Activated naive CD4-positive, alpha-beta T cell treated with anti-CD3 and anti-CD28 coated beads, Interleukin-2, amount 50 U/mL, for 72 hours (primary cell): ENCODE results near the gene EP400. TPM values are rescaled to one million over a fixed set of nuclear protein-coding genes. Genes with fewer than 3 reads are reported as not detected.
"Not testable (repeated sequence)": the region's sequence is repeated elsewhere in the genome, so short reads cannot be mapped to it uniquely, and the experiment has no call there.

Source experiments
- ATAC-seq, 2 donors: fragments of 150-1000 bp; cut with Tn5 transposase; 2 replicates each; pipeline ENCODE4 v1.10.0; 2021; ENCODE audit warnings: mild to moderate bottlenecking in 2 of 2, moderate library complexity in 2 of 2
- DNase-seq, 2 donors: peaks; one replicate each; pipeline ENCODE4 v3.0.0; 2021 to 2022; ENCODE audit warnings: low spot score in 2 of 2
- H3K27ac Mint-ChIP-seq, 2 donors: one replicate each; pipeline ENCODE4 v1.8.0; 2022; ENCODE audit warnings: mild to moderate bottlenecking in 2 of 2, mixed read lengths in 2 of 2
- H3K36me3 Mint-ChIP-seq, 2 donors: one replicate each; pipeline ENCODE4 v1.8.0; 2022; ENCODE audit warnings: mixed read lengths in 2 of 2
- H3K9me3 Mint-ChIP-seq, 2 donors: one replicate each; pipeline ENCODE4 v1.8.0; 2022; ENCODE audit warnings: mixed read lengths in 2 of 2
- total RNA-seq, 2 donors: library from RNA; stranded (reverse); gene quantifications; one replicate each; pipeline ENCODE4 v1.2.3, GENCODE V29; 2022

EP400 gene
- total RNA-seq, 2 donors from 2014 or later, result 55.6 to 57.4 TPM

DNA sequence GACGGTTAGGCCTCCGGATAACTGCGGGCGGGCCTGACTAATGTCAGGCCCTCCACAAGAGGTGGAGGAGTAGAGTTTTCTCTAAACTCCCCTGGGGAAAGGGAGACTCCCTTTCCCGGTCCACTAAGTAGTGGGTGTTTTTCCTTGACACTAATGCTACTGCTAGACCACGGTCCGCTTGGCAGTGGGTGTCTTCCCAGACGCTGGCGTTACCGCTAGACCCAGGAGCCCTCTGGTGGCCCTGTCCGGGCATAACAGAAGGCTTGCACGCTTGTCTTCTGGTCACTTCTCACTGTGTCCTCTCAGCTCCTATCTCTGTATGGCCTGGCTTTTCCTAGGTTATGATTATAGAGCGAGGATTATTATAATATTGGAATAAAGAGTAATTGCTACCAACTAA lies 102.0 kb downstream of the EP400 start:
- H3K27ac Mint-ChIP-seq, ATAC-seq, DNase-seq, H3K9me3 Mint-ChIP-seq: not testable (repeated sequence)
- peaks cover 20 to 24% of the 10 kb centered on the region in 2 donors for H3K36me3 Mint-ChIP-seq

DNA sequence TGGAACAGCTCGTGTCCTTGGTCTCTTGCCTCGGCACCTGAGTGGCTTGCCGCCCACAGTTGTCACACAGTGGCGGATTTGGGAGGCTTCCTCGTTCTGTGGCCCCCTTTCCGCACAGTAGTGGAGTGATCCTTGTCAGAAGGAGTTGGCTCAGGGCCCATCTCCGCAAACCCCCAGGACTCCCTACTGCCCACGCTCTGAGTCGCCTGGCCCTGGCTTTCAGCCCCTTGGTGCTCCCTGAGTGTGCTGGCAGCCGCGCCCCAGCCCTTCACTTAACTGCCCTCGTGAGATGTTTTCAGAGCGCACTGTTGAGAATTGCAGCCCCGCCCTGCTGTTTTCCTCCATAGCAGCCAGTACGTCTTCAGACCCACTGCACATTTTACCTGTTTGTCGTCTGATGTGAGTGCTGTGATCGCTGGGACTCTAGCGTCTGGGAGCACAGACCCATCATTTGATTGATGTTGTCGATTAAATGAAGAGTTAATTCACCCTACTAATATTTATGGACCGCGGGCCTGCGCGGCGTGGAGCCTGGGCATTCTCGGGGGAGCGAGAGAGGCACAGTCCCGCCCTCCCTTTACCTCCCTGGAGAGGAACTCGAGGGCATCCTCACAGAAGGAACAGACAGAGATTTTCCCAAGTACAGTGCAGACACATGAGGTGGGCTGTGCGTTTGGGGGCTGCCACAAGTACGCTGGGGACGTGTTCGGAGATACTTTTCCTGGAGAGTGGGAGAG lies 102.6 kb downstream of the EP400 start:
- peaks cover 18 to 24% of the 10 kb centered on the region in 2 donors for H3K36me3 Mint-ChIP-seq
- peak overlapping the region in 1 of 2 donors; percentile 29 for H3K27ac Mint-ChIP-seq
- DNase-seq (no peak), ATAC-seq (no peak)
- no peaks in the 10 kb centered on the region for H3K9me3 Mint-ChIP-seq

- Mint-ChIP-seq H3K9me3 (no peaks in the 10 kb centered on the region), H3K27ac (peak overlapping the region; percentile 52 to 89)
- DNase-seq, result no peak
Observed at GRCh38 chr12:132053338-132054330, 103.9 kb downstream of the EP400 start.

DNA sequence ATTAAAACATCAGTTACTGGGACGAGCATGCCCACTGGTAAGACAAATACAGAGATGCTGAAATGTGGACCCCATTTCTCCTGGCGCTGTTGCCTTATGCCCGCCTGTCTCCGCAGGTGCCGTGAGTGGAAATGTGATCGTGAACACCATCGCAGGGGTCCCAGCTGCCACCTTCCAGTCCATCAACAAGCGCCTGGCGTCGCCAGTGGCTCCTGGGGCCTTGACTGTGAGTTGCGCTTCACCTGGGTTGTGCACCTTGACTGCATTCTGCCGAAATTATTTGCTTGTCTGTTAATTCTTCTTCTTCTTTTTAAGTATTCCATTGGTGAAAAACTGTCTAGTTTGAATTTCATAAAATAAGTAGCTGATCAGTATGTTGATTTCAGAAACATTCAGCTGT lies 105.2 kb downstream of the EP400 start:
- H3K9me3 Mint-ChIP-seq, result no peaks in the 10 kb centered on the region
- no peak overlapping the region for H3K27ac Mint-ChIP-seq
- DNase-seq, result no peak
- no peak for ATAC-seq
- H3K36me3 Mint-ChIP-seq, result peaks cover 18 to 20% of the 10 kb centered on the region in 2 donors

More at GRCh38 chr12:132053338-132054330, 103.9 kb downstream of the EP400 start:
- ATAC-seq, result no peak
- peaks cover 18 to 24% of the 10 kb centered on the region in 2 donors for H3K36me3 Mint-ChIP-seq

DNA sequence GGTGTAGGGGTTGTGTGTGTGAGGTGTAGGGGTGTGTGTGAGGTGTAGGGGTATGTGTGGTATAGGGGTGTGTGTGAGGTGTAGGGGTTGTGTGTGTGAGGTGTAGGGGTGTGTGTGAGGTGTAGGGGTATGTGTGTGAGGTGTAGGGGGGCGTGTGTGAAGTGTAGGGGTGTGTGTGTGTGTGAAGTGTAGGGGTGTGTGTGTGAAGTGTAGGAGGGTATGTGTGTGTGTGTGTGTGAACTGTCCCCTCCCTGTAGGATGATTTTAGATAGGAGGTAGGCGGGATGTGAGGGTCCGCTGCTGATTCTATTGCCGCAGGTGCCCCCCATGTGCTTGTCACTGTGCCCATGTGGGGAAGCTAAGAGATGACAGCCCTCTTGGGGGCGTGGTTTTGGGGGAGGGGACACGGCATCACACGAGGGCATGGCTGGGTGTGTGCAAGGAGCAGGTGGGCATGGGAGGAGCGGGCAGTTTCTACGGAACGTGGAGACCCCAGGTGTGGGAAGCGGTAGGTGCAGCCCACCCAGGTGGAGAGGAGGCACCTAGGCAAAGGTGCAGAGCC lies 105.9 kb downstream of the EP400 start:
- no peak for ATAC-seq
- H3K36me3 Mint-ChIP-seq, result peaks cover 14 to 17% of the 10 kb centered on the region in 2 donors
- DNase-seq, result no peak

DNA sequence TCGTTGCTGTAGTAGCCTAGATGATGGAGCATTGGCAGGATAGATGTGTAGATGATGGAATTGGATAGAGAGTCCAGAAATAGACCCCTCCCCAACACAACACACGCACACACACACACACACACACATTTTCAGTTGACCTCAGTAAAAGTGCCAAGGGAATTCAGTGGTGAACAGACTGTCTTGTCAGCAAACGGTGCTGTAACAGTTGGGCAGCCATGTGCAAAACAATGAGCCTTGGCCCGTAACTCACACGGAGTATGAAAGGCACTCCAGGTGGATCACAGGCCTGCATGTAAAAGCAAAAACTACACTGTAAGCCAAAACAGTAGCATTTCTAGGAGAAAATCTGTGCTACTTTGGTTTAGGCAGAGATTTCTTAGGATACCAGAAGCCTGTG lies 106.6 kb downstream of the EP400 start:
- Mint-ChIP-seq H3K9me3 (no peaks in the 10 kb centered on the region), H3K27ac (no peak overlapping the region), H3K36me3 (peaks cover 7 to 10% of the 10 kb centered on the region in 2 donors)
- DNase-seq (no peak), ATAC-seq (no peak)

More for the DNA sequence above, 105.9 kb downstream of the EP400 start:
- no peak overlapping the region for H3K27ac Mint-ChIP-seq
- H3K9me3 Mint-ChIP-seq, result no peaks in the 10 kb centered on the region

DNA sequence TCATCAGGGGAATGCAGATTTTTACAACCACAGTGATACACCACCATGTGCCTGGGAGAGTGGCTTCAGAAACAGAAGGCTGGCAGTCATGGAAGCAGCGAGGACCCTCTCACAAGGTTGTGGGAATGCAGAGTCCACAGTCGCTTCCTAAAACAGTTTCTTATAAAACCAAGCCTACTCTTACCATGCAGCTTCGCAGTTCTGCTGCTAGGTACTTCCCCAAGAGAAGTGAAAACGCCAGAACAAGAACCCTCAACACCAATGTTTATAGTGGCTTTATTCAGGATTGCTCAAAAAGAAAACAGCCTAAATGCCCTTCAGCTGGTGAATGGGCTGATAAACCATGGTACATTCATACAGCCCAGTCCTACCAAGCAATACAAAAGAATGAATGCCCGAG lies 107.2 kb downstream of the EP400 start:
- H3K27ac Mint-ChIP-seq, result no peak overlapping the region
- ATAC-seq (no peak), DNase-seq (no peak)
- H3K36me3 Mint-ChIP-seq, result peaks cover 5 to 8% of the 10 kb centered on the region in 2 donors
- no peaks in the 10 kb centered on the region for H3K9me3 Mint-ChIP-seq

DNA sequence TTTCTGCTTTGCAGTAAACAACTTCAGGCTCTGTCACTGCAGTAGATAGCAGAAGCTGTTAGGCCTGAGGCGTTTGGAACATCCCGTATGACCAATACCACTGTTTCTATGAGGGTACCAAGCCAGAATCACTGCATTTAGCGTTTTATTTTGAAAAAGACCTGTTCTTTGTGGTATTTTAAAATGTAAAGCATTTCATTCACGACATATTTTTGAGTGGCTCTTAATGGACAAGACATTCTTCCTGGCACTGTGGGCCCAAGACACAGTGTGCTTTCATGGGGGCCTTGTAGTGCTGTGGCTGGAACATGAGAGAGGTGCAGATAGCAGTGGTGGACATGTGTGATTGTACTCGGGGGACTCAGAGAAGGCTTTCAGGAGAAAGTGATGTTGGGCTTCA lies 107.9 kb downstream of the EP400 start:
- no peak for ATAC-seq
- H3K27ac Mint-ChIP-seq, result peak overlapping the region in 1 of 2 donors; percentile 24
- no peaks in the 10 kb centered on the region for H3K9me3 Mint-ChIP-seq
- H3K36me3 Mint-ChIP-seq, result peaks cover 5 to 13% of the 10 kb centered on the region in 2 donors
- DNase-seq, result no peak

DNA sequence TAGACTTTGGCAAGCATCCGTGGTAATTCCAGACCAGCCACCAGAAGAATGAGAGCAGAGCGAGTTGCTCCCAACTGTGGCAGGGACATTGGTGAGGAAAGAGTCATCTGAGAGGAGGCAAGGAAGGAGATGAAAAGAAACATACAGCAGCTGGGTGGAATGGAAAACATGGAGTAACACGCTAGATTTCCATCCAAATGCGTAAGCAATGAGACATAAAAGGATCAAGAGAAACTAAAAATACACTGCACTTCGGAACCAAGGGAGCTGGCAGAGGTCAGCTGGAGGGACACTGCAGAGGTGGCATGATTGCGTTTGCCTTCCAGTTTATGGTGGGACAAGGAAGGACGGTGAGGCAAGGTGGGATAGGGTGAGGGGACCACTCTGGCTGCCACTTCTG lies 111.5 kb downstream of the EP400 start:
- DNase-seq (no peak), ATAC-seq (no peak)
- peaks cover 0 to 5% of the 10 kb centered on the region in 2 donors for H3K36me3 Mint-ChIP-seq
- H3K9me3 Mint-ChIP-seq, result no peaks in the 10 kb centered on the region
- H3K27ac Mint-ChIP-seq, result no peak overlapping the region

GRCh38 chr12:132061641-132062430 lies 112.1 kb downstream of the EP400 start:
- Mint-ChIP-seq H3K27ac (no peak overlapping the region), H3K36me3 (peaks cover 0 to 5% of the 10 kb centered on the region in 2 donors)
- no peak for ATAC-seq

GRCh38 chr12:132062481-132062880 lies 112.7 kb downstream of the EP400 start:
- Mint-ChIP-seq H3K36me3 (peaks cover 0 to 5% of the 10 kb centered on the region in 2 donors), H3K27ac (no peak overlapping the region), H3K9me3 (no peaks in the 10 kb centered on the region)
- DNase-seq (no peak), ATAC-seq (no peak)

More at GRCh38 chr12:132061641-132062430, 112.1 kb downstream of the EP400 start:
- DNase-seq, result no peak
- H3K9me3 Mint-ChIP-seq, result no peaks in the 10 kb centered on the region

DNA sequence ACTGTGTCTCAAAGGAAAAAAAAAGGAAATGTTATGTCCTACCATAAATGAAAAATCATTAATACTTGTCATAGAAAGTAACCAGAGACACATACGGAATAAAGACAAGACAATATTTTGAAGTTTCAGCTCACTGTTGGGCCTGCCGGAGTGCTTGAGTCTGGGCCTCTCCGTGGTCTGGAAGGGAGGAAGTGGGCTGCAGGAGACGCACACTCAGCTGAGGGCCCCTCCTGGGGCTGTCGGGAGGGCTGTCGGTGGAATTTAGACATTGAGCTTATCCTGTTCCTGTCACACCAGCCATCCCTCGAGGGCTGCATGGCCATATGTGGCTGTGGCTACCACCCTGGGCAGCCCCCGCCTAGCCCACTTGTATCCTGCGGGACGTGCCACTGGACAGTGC lies 113.7 kb downstream of the EP400 start:
- no peaks in the 10 kb centered on the region for H3K9me3 Mint-ChIP-seq
- DNase-seq (no peak), ATAC-seq (no peak)
- H3K27ac Mint-ChIP-seq, result peak overlapping the region; percentile 49 to 69
- H3K36me3 Mint-ChIP-seq, result peaks cover 0 to 5% of the 10 kb centered on the region in 2 donors

DNA sequence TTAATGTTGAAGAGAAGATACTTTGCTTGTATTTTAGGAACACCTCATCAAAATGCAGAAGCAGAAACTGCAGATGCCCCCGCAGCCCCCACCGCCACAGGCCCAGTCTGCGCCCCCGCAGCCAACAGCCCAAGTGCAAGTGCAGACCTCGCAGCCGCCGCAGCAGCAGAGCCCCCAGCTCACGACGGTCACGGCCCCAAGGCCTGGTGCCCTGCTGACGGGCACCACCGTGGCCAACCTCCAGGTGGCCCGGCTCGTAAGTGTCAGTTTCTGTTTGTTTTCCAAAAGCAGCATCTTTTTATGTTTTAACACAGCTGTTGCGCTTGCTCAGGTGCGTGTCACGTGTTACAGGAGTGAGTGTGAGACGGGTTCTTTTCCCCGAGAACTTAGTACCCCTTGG lies 114.9 kb downstream of the EP400 start:
- no peak for DNase-seq
- H3K9me3 Mint-ChIP-seq, result no peaks in the 10 kb centered on the region
- no peak overlapping the region for H3K27ac Mint-ChIP-seq
- ATAC-seq, result no peak
- peaks cover 0 to 5% of the 10 kb centered on the region in 2 donors for H3K36me3 Mint-ChIP-seq

DNA sequence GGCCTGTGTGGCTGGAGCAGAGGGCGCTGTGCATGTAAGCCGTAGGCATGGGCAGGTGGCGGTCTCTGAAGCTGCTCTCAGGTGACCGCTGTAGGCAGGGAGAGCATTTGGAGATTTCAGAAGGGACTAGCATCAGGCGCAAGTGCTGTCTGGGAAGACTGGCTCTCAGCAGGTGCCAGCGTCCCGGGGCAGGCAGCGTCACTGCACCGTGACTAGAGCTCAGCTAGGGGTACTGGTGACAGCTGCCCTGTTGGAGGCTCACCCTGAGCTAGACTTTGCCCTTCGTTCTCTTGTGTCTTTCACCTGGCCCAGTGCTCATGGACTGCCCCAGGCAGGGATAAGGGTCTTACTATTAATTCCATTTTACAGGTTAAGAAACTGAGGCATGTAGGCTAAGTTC lies 115.5 kb downstream of the EP400 start:
- Mint-ChIP-seq H3K27ac (no peak overlapping the region), H3K9me3 (no peaks in the 10 kb centered on the region), H3K36me3 (peaks cover 0 to 5% of the 10 kb centered on the region in 2 donors)
- ATAC-seq (no peak), DNase-seq (no peak)

DNA sequence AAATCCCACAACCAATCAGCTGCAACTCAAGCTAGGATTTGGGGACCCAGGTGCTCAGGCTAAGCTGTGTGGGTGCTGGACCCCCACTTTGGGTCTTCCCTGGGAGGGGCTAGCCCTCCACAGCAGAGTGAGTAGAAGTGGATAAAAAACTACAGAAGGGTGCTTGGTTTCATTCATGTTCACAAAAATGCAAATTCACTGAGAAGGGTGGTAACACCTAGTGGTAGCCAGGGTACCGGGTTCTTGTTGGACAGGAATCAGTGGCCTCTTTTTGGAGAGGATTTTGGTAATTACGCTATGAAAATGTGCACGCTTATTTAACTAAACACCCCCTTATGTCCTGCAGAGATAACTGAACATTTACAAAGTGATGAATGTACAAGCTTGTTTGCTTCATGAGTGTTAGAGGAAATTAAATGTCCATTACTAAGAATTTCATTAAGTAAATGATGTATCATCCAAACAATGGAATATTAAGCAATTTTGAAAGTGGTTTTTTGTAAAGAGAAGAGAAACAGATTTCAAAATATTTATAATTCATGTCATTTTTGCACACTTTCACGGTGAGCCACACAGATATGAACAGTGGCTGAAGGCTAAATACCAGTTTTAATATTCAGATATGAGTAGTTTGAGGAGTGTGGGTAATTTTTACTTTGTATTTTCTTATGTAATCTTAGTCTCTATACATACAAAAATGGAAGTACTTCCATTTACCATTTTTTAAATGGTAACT lies 116.0 kb downstream of the EP400 start:
- Mint-ChIP-seq H3K27ac (peak overlapping the region in 1 of 2 donors; percentile 79), H3K36me3 (peaks cover 0 to 5% of the 10 kb centered on the region in 2 donors), H3K9me3 (no peaks in the 10 kb centered on the region)
- DNase-seq (no peak), ATAC-seq (peak in 1 of 2 donors; percentile 15)
